GM12878 (cell line): ENCODE data around the gene SFXN4. TPM values are rescaled to one million over a fixed set of nuclear protein-coding genes. Genes with fewer than 3 reads are reported as not detected.

ENCODE experiments used
- CBFB ChIP-seq: IDR thresholded peaks from 2 replicates; pipeline ENCODE4 v1.6.1; 2016; ENCODE audit warnings: antibody characterized with exemption, low read depth
- EED ChIP-seq: sonication (generic); IDR thresholded peaks from 2 replicates; pipeline ENCODE4 v1.6.1; 2016; ENCODE audit warnings: antibody characterized with exemption, low read depth
- ETV6 ChIP-seq, 2 experiments: fragments of 450-650 bp in 1 of 2; IDR thresholded peaks in 1 of 2; conservative IDR thresholded peaks in 1 of 2; 2 replicates each; pipeline ENCODE4 v1.6.1; 2014; ENCODE audit warnings: antibody characterized with exemption in 1 of 2, borderline replicate concordance in 1 of 2, low read depth in 1 of 2, mild to moderate bottlenecking in 1 of 2, moderate library complexity in 1 of 2
- GATAD2B ChIP-seq: fragments of 450-650 bp; conservative IDR thresholded peaks from 2 replicates; pipeline ENCODE4 v1.6.1; 2017; ENCODE audit warnings: low read depth, mild to moderate bottlenecking, moderate library complexity
- POLR2AphosphoS5 ChIP-seq: IDR thresholded peaks from 2 replicates; pipeline ENCODE4 v1.6.1; 2011; ENCODE audit warnings: mild to moderate bottlenecking, low read length, inconsistent platforms
- RUNX3 ChIP-seq: IDR thresholded peaks from 2 replicates; pipeline ENCODE4 v1.6.1; 2012; ENCODE audit warnings: low read length, inconsistent platforms
- ZNF207 ChIP-seq: fragments of 450-650 bp; IDR thresholded peaks from 2 replicates; pipeline ENCODE4 v1.6.1; 2014; ENCODE audit warnings: antibody characterized with exemption, mild to moderate bottlenecking, borderline replicate concordance
- ZSCAN29 ChIP-seq: fragments of 450-650 bp; IDR thresholded peaks from 2 replicates; pipeline ENCODE4 v1.6.1; 2017; ENCODE audit warnings: mild to moderate bottlenecking, moderate library complexity
- polyA plus RNA-seq, 11 experiments: library from polyadenylated mRNA; depleted of rRNA in 4 of 11; unstranded in 6 of 11; stranded (reverse) in 5 of 11; fragments of >200 nt; fragmentation: Nextera tagmentation in 4 of 11; fragmentation: Illumina TruSeq in 1 of 11; extraction: Ambion mirVana in 4 of 11; extraction: Trizol in 1 of 11; gene quantifications; 1 replicate in 1 of 11; 2 replicates in 10 of 11; pipeline versions ENCODE4 v1.2.1 to v1.2.3, GENCODE V29; 2011 to 2016; ENCODE audit warnings: inconsistent platforms in 2 of 11, missing spikeins in 2 of 11, low read depth in 1 of 11
- total RNA-seq, 4 experiments: library from RNA; depleted of rRNA in 3 of 4; stranded (reverse); fragments of >200 nt in 3 of 4; fragmentation: Illumina TruSeq in 1 of 4; extraction: Trizol in 1 of 4; gene quantifications; 2 replicates each; pipeline versions ENCODE4 v1.2.1 to v1.2.3, GENCODE V29; 2013 to 2021
- TF ChIP-seq, protein P1 (sequence below): fragments of 450-650 bp; IDR thresholded peaks from 2 replicates; pipeline ENCODE4 v1.6.1; 2017; ENCODE audit warnings: mild to moderate bottlenecking, moderate library complexity
- TF ChIP-seq, protein P2 (sequence below): fragments of 450-650 bp; IDR thresholded peaks from 2 replicates; pipeline ENCODE4 v1.6.1; 2016; ENCODE audit warnings: mild to moderate bottlenecking

The SFXN4 gene
- total and polyA plus RNA-seq, 10 of the 15 experiments (the other 5 are each of a cell fraction or from before 2014, with no cell fraction given): 40.7 to 111 (median 48.8) TPM

DNA sequence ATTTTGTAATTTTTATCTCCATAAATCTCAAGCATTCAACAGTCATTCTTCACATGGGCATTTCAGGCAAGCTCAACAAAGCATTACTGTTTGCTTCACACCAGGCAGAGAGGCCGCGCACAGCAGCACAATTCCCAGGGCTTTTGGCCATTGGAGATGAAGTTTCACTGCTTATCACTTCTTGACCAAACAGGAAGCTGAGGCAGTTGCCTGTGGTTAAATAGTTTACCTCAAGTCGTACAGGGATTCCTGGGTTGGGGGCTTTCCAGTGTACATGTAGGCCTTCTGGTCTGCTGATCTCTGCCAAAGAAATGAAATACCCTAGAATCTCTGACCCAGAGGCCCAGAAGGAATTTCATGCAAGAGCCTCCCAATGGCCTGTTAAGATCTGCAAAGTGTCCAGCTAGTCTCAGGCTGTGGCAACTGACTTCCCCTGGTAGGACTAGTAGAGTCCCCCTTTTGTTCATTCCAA, 24.3 kb upstream of the SFXN4 start (continued):
- TF ChIP-seq, protein P1, sequence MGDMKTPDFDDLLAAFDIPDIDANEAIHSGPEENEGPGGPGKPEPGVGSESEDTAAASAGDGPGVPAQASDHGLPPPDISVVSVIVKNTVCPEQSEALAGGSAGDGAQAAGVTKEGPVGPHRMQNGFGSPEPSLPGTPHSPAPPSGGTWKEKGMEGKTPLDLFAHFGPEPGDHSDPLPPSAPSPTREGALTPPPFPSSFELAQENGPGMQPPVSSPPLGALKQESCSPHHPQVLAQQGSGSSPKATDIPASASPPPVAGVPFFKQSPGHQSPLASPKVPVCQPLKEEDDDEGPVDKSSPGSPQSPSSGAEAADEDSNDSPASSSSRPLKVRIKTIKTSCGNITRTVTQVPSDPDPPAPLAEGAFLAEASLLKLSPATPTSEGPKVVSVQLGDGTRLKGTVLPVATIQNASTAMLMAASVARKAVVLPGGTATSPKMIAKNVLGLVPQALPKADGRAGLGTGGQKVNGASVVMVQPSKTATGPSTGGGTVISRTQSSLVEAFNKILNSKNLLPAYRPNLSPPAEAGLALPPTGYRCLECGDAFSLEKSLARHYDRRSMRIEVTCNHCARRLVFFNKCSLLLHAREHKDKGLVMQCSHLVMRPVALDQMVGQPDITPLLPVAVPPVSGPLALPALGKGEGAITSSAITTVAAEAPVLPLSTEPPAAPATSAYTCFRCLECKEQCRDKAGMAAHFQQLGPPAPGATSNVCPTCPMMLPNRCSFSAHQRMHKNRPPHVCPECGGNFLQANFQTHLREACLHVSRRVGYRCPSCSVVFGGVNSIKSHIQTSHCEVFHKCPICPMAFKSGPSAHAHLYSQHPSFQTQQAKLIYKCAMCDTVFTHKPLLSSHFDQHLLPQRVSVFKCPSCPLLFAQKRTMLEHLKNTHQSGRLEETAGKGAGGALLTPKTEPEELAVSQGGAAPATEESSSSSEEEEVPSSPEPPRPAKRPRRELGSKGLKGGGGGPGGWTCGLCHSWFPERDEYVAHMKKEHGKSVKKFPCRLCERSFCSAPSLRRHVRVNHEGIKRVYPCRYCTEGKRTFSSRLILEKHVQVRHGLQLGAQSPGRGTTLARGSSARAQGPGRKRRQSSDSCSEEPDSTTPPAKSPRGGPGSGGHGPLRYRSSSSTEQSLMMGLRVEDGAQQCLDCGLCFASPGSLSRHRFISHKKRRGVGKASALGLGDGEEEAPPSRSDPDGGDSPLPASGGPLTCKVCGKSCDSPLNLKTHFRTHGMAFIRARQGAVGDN: peak; percentile 35; the same call in 1 of the 2 replicates
- TF ChIP-seq ZSCAN29: no peak
- TF ChIP-seq ZNF207: no peak
- peak; percentile 96 for TF ChIP-seq EED
- TF ChIP-seq POLR2AphosphoS5: no peak
- peak; percentile 74; the same call in 1 of the 2 replicates for TF ChIP-seq CBFB
- peak; percentile 98 for TF ChIP-seq RUNX3
- 0 out of 2 replicates have a peak, but pooled peaks have one; percentile 28 for TF ChIP-seq GATAD2B
- TF ChIP-seq, protein P2, sequence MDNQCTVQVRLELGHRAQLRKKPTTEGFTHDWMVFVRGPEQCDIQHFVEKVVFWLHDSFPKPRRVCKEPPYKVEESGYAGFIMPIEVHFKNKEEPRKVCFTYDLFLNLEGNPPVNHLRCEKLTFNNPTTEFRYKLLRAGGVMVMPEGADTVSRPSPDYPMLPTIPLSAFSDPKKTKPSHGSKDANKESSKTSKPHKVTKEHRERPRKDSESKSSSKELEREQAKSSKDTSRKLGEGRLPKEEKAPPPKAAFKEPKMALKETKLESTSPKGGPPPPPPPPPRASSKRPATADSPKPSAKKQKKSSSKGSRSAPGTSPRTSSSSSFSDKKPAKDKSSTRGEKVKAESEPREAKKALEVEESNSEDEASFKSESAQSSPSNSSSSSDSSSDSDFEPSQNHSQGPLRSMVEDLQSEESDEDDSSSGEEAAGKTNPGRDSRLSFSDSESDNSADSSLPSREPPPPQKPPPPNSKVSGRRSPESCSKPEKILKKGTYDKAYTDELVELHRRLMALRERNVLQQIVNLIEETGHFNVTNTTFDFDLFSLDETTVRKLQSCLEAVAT: peak; percentile 48; the same call in 1 of the 2 replicates
- TF ChIP-seq ETV6 (conservative IDR thresholded peaks at IDR 0.05 in 1 of 2, IDR thresholded peaks at IDR 0.05 in 1 of 2; ENCODE audit: borderline replicate concordance in 1 of 2, low read depth in 1 of 2): peak in 1 of 2 experiments; percentile 54; a peak in 1 of 4 replicates
